ENCODE results near the gene BCAS3. TPM values are rescaled to one million over a fixed set of nuclear protein-coding genes. Genes with fewer than 3 reads are reported as not detected.

The BCAS3 gene
- total RNA-seq, 4 donors from 2014 or later, result 18.2 to 60.6 (median 23.4) TPM

DNA sequence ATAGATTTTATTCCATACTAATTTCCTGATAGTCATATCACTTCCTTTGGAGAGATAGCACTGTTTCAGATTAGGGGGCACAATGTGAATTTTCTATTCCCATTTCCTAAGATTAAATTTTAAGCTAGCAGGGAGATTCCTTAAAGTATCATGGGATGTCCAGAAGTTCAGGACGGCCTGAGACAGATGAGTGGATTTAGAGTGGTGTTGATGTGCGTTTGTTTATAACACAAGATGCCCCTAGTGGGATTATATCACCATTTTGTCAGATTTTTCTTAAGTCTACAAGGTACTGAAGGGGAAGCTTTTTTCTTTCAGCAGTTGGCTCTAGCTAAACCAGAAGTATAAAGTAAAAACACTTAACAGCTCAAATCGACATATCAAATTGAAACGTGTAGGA, 538.4 kb downstream of the BCAS3 start:
- Histone ChIP-seq H3K27ac (no peak overlapping the region), H3K9me3 (no peaks in the 10 kb centered on the region), H3K4me3 (no peak overlapping the region), H3K4me1 (peaks cover 7 to 9% of the 10 kb centered on the region in 2 donors), H3K36me3 (no peaks in the 10 kb centered on the region), H3K27me3 (no peaks in the 10 kb centered on the region)
- in situ Hi-C loops (cut with MboI; ENCODE audit: low sequenced_read_pairs in 4 of 4) (no loop called here), intact Hi-C loops (cut with DNase I; ENCODE audit: low total_unique reads) (no loop called here)
- ATAC-seq (no peak), DNase-seq (no peak)
- no peak for TF ChIP-seq POLR2A (IDR thresholded peaks at IDR 0.05)
- TF ChIP-seq, protein P1, sequence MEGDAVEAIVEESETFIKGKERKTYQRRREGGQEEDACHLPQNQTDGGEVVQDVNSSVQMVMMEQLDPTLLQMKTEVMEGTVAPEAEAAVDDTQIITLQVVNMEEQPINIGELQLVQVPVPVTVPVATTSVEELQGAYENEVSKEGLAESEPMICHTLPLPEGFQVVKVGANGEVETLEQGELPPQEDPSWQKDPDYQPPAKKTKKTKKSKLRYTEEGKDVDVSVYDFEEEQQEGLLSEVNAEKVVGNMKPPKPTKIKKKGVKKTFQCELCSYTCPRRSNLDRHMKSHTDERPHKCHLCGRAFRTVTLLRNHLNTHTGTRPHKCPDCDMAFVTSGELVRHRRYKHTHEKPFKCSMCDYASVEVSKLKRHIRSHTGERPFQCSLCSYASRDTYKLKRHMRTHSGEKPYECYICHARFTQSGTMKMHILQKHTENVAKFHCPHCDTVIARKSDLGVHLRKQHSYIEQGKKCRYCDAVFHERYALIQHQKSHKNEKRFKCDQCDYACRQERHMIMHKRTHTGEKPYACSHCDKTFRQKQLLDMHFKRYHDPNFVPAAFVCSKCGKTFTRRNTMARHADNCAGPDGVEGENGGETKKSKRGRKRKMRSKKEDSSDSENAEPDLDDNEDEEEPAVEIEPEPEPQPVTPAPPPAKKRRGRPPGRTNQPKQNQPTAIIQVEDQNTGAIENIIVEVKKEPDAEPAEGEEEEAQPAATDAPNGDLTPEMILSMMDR (IDR thresholded peaks at IDR 0.05 in 4 of 5, conservative IDR thresholded peaks at IDR 0.05 in 1 of 5), result no peak

DNA sequence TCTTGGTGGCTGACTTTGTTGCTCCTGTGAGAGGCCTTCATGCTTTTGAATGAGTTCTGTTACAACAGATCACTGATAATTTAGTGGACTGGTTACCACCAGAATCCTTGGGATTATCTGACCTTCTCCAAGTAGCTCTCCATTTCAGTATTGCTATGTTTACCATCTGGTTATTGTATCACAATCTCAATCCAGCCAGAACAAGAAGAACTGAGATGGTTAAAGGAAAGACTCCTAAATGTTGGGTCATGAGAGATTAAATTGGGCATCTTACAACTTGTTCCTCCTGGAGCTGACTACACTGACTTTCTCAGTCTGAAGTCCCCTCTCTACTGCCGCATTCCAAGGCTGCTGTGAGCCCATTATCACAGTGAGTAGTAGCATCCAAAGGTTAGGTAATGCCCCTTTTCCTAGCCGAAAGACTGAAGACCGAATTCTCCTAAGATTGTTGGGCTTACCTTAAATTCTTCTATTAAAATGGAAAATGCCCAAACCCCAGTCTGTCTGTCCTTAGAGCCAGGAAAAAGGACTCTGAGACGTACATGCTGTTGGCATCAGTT, 540.3 kb downstream of the BCAS3 start:
- no peak overlapping the region for H3K4me3 ChIP-seq
- DNase-seq (no peak), ATAC-seq (no peak)
- intact Hi-C loops (cut with DNase I; ENCODE audit: low total_unique reads) (no loop called here), in situ Hi-C loops (cut with MboI; ENCODE audit: low sequenced_read_pairs in 4 of 4) (no loop called here)
- no peaks in the 10 kb centered on the region for H3K27me3 ChIP-seq
- TF ChIP-seq, protein P1 (IDR thresholded peaks at IDR 0.05 in 4 of 5, conservative IDR thresholded peaks at IDR 0.05 in 1 of 5), result no peak
- no peaks in the 10 kb centered on the region for H3K9me3 ChIP-seq
- H3K36me3 ChIP-seq, result no peaks in the 10 kb centered on the region
- peaks cover 7 to 9% of the 10 kb centered on the region in 2 donors for H3K4me1 ChIP-seq
- peak overlapping the region in 1 of 4 donors; percentile 58 for H3K27ac ChIP-seq

- in situ Hi-C loops (cut with MboI; ENCODE audit: low sequenced_read_pairs in 4 of 4) (no loop called here), intact Hi-C loops (cut with DNase I; ENCODE audit: low total_unique reads) (no loop called here)
- H3K4me1 ChIP-seq, result peaks cover 7 to 9% of the 10 kb centered on the region in 2 donors
- no peaks in the 10 kb centered on the region for H3K36me3 ChIP-seq
- ATAC-seq (no peak), DNase-seq (no peak)
- no peak overlapping the region for H3K4me3 ChIP-seq
- H3K27me3 ChIP-seq, result no peaks in the 10 kb centered on the region
- peak overlapping the region in 1 of 4 donors; percentile 58 for H3K27ac ChIP-seq
- no peaks in the 10 kb centered on the region for H3K9me3 ChIP-seq
- TF ChIP-seq, protein P1 (IDR thresholded peaks at IDR 0.05 in 4 of 5, conservative IDR thresholded peaks at IDR 0.05 in 1 of 5), result no peak
- TF ChIP-seq POLR2A (IDR thresholded peaks at IDR 0.05), result no peak
These were observed 540.8 kb downstream of the BCAS3 start for GRCh38 chr17:61218438-61218837.

DNA sequence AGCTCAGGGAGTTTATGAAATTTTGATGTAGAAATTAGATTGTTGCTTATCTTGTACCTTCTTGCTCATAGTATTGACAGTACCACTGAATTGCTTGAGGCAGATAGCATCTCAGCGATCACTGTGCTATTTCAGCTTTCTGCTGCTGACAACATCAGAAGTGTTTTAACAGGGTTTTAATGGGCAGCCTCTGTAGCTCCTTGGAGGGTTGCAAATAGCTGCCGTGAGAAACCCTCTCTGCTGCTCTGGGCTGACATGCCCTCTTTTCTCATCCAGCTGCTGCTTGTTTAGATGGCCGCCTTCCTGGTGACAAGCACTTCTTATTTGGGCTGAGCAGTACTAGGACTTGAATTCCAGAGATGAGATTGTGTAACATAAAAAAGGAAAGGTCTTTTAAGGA, 541.8 kb downstream of the BCAS3 start:
- Histone ChIP-seq H3K36me3 (no peaks in the 10 kb centered on the region), H3K9me3 (no peaks in the 10 kb centered on the region), H3K27ac (peak overlapping the region in 2 of 4 donors; percentile 27 to 58), H3K4me3 (no peak overlapping the region), H3K27me3 (no peaks in the 10 kb centered on the region), H3K4me1 (peaks cover 7 to 9% of the 10 kb centered on the region in 2 donors)
- intact Hi-C loops (cut with DNase I; ENCODE audit: low total_unique reads) (no loop called here), in situ Hi-C loops (cut with MboI; ENCODE audit: low sequenced_read_pairs in 4 of 4) (no loop called here)
- no peak for DNase-seq
- ATAC-seq, result peak in 1 of 2 donors; percentile 24
- TF ChIP-seq, protein P1 (IDR thresholded peaks at IDR 0.05 in 4 of 5, conservative IDR thresholded peaks at IDR 0.05 in 1 of 5), result no peak
- no peak for TF ChIP-seq POLR2A (IDR thresholded peaks at IDR 0.05)

DNA sequence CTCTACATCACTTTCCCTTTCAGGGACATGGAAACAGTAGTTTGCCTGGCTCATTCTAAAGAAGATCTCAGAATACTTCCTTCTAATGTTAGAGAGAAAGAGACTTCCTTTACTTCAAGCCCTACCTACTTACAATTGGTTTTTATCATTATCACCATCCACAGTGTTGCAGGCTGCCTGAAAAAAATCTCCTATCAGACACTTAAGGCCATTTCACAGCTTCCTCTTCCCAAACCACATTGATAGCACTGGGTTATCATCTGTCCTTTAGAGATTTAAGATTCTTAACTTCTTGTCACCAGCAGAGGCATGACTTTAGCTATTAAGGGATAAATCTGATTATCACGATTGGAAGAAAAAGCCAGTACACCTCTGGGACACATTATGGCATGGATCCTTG, 543.5 kb downstream of the BCAS3 start:
- Histone ChIP-seq H3K4me3 (no peak overlapping the region), H3K36me3 (no peaks in the 10 kb centered on the region), H3K4me1 (peaks cover 7 to 12% of the 10 kb centered on the region in 2 donors), H3K27me3 (no peaks in the 10 kb centered on the region), H3K27ac (no peak overlapping the region), H3K9me3 (no peaks in the 10 kb centered on the region)
- DNase-seq, result no peak
- in situ Hi-C loops (cut with MboI; ENCODE audit: low sequenced_read_pairs in 4 of 4), result no loop called here
- intact Hi-C loops (cut with DNase I; ENCODE audit: low total_unique reads), result no loop called here
- no peak for TF ChIP-seq POLR2A (IDR thresholded peaks at IDR 0.05)
- TF ChIP-seq, protein P1 (IDR thresholded peaks at IDR 0.05 in 4 of 5, conservative IDR thresholded peaks at IDR 0.05 in 1 of 5), result no peak
- ATAC-seq, result no peak
